Stimulated activated CD8-positive, alpha-beta memory T cell treated with anti-CD3 and anti-CD28 coated beads, Interleukin-7, amount 100 ng/mL, for 48 hours (primary cell): ENCODE results near the gene ARPC1B.
"Not testable (repeated sequence)": the region's sequence is repeated elsewhere in the genome, so short reads cannot be mapped to it uniquely, and the experiment has no call there.

ENCODE experiments used
- DNase-seq, 2 donors: peaks; one replicate each; pipeline ENCODE4 v3.0.0-alpha.2; 2020; ENCODE audit warnings: low read depth in 1 of 2; ENCODE audit errors: extremely low read depth in 1 of 2

Gene ARPC1B

GRCh38 chr7:99387239-99387635 is 12.7 kb downstream of the ARPC1B start:
- not testable (repeated sequence) for DNase-seq

GRCh38 chr7:99387912-99388311 is 13.4 kb downstream of the ARPC1B start:
- DNase-seq, result no peak

GRCh38 chr7:99389772-99390171 is 15.2 kb downstream of the ARPC1B start:
- no peak for DNase-seq

DNA sequence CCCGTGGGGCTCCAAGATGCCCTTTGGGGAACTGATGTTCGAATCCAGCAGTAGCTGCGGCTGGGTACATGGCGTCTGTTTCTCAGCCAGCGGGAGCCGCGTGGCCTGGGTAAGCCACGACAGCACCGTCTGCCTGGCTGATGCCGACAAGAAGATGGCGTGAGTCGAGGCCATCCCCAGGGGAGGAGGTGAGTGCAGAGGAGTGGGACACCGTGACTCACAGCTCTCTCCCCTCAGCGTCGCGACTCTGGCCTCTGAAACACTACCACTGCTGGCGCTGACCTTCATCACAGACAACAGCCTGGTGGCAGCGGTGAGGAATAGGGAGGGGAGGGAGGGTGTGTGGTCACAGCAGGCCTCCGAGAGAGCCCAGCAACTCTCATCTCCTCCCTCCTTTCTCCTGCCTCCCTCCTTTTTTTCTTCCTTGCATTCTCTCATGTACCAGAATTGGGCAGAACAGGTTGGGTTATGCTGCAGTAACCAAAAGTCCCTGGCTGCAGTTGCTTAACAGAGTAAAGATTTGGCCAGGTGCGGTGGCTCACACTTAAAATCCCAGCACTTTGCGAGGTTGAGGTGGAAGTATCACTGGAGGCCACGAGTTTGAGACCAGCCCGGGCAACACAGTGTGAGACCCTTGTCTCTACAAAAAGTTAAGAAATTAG is 16.5 kb downstream of the ARPC1B start:
- no peak for DNase-seq

DNA sequence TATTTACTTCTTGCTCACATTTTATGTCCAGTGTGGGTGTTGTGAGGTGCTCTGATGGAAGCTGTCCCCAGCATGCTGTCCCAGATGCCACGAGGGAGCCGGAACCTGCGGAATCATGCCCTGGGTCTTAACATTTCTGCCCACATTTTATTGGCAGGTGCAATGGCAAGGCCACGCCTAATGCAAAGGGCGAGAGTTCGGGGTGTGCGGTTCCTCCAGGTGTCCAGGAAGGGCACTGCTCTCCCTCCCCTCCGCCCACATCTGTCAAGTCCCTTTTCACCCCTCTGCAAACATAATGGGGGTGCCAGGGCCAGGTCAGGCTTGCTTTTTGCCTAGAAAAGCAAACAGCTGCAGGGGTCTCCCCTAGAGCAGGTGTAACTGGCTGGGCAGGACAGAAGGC is 17.5 kb downstream of the ARPC1B start:
- no peak for DNase-seq

DNA sequence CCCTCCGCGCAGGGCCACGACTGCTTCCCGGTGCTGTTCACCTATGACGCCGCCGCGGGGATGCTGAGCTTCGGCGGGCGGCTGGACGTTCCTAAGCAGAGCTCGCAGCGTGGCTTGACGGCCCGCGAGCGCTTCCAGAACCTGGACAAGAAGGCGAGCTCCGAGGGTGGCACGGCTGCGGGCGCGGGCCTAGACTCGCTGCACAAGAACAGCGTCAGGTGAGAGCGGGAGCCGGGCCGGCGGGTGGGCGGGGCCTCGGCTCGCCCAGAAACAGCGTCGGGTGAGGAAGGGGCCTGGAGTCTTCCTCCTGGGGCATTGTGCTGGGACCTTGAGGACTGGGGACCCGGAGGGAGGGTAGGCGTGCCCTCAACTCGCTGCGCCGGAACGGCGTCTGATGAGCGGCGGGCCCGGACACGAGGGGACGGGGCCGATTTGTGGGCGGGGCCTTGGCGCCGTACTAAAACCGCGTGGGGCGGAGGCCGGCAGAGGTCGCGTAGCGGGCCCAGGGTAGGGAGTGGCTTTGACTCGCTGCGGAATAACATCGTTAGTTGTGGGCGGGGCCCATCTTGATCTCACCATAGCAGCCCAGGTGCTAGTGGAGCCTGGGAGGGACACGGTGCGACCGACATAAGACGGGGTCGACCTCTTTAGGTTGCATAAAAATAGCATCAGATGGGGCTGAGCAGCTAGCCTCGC is 18.3 kb downstream of the ARPC1B start:
- peak; percentile 58 to 68 for DNase-seq

- no peak for DNase-seq
These were observed 19.0 kb downstream of the ARPC1B start for GRCh38 chr7:99393355-99394187.

- DNase-seq, result no peak
These were observed 19.6 kb downstream of the ARPC1B start for GRCh38 chr7:99394188-99394502.

DNA sequence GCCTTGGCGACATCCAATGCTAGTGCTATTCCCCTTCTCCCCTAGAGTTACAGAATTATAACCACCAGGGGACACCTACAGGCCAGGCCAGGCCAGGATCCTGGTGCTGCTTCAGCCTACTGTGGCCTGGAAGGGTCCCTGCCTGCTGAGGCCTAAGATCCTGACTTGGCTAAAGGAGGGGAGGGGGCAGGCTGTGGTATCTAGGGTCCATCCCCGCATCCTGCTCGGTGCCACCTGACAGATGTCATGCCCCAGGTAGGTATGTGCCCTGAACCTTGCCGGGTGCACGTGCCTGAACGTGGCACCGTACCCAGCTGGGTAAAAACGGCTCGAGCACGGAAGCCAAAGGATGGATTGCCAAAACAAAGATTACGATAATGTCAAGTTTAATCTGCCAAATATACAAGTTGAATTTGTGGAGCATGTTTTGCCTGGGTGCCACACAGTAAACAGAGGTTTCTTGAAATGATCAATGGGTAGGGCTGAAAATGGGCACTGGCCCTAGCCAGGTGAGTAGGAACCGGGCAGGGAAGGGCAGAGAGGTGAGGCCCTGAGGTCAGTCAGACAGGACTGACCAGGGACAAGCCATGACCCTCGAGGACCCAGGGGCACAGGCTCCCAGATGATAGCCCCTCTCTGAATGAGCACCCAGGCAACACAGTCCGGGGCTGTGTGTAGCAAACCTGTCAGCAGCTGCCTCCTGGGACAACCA is 21.2 kb downstream of the ARPC1B start:
- DNase-seq, result no peak

- no peak for DNase-seq
These were observed 22.1 kb downstream of the ARPC1B start for GRCh38 chr7:99396418-99397296.

DNA sequence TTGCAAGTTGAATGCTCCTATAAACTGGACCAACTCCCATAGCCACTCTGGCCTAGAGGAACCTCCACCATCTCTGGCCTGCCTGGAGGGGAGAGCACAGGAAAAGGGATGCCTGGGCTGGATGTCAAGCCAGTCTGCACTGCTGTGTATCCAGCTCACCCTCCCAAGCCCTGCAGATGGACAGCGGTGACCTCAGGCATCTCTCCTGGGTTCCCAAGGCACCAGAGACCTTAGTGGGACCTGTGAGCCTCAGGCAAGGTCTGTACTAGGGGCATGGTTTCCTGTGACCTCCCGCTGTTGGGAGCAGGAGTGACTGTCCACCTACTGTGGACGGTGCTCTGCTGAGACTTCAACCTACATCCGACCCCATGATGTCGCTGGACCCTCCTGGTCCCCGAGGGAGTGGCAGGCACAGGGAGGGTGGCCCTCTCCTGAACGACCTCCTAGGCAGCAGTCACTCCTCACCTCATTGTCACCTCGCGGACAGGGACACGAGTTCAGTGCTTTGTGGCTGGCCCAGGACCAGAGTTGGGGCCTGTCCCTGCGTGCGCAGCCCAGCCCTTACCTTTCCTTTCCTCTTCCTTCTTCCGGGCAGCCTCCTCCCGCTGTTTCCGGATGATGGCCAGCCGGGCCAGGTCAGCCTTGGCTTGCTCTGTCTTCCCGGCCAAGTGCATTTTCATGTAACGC is 22.9 kb downstream of the ARPC1B start:
- DNase-seq, result no peak

GRCh38 chr7:99398891-99399445 is 24.4 kb downstream of the ARPC1B start:
- DNase-seq, result no peak

DNA sequence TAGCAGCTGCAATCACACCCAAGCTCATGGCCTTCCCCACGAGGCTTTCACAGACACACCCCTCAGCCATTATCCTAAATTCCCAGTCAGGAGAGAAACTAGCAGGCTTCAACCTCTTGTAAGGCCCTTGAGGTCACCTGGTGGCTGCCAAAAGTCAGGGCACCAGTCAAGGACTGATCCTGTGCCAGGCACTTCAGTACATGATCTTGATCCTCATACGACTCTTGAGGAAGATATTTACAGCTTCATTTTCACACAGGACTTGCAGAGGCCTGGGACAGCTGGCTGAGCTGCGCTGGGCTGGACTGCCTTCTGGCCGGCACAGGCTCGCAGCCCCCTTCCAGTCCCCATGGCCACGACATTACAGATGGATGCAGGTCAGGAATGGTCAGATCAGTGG is 25.1 kb downstream of the ARPC1B start:
- no peak for DNase-seq

DNA sequence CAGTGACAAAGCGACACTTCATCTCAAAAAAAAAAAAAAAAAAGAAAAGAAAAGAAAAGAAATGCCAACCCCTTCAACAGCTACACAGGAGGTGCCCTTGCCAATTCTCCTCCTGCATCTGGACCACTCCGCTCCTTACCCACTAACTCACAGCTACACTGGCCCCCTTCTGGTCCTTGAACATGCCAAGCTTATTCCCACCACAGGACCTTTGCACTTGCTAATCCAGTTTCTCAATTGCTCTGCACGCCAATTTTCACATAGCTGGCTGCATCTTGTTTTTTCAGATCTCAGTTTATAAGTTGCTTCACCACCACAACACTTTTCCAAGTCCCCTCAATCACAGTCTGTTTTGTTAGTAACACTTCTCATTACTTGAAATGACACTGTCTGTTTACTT is 28.3 kb downstream of the ARPC1B start:
- no peak for DNase-seq

DNA sequence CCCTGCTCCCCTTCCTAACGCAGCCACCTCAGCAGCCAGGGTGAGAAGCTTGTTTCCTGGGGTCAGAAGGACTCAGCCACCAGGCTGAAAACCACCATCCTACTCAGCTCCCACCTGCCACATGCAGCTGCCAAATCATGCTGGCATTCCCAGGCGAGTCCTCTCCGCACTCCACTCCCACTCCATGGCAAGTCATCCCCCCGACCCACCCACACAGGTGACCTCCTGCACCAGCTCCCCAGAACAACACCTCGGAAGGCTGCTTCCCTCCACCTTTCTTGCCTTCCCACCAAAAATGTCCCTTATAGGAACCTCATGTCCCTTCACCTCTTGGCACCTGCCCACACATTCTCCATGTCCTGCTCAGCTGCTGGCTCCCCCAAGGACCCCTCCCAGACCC is 29.2 kb downstream of the ARPC1B start:
- no peak for DNase-seq

DNA sequence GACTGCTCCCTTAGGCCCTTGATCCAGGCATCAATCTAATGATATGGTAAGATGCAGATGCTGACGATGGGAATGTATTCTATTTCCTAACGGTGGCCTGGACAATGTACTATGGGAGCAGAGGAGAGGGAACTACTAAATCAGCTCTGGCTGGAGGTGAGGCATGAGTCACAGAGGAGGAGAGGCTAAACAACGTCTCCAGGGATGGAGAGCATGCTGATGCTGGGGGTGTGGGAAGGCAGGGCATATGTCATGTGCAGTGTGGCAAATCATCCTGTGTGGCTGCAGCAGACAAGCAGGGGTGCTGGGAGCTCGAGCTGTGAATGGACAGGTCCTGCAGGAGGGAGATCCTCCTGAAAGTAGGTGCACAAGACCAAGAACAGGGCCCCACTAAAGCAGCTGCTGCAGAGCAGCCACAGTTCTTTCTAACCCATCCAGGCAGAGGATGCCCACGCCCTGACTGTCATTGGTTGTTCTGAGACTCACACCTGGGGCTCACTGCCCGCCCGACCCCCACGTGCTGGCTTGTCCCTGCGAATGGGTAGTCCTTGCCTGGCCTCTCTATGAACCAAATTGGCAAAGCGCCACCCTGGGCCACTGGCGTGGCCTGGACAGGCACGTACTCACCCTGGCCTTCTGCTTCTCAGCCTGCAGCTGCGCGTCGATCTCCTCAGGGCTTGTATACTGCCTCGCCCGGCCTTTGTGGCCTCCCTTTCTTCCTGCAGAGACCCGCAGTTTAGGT is 29.9 kb downstream of the ARPC1B start:
- DNase-seq, result no peak

GRCh38 chr7:99404977-99405320 is 30.4 kb downstream of the ARPC1B start:
- DNase-seq, result no peak

GRCh38 chr7:99406557-99406956 is 32.0 kb downstream of the ARPC1B start:
- no peak for DNase-seq

- no peak for DNase-seq
These were observed 33.4 kb downstream of the ARPC1B start for GRCh38 chr7:99407872-99408378.
